Common myeloid progenitor, CD34-positive (primary cell): ENCODE data around the gene BHLHE41.
A peak's percentile ranks its signal among the peaks of the same experiment; 100 is the strongest.

Experiments used
- CTCF ChIA-PET: fragments of 350-600 bp; sonication (Branson Sonifier 250); formaldehyde crosslinking; loops from one replicate; lab custom pipeline; 2021; ENCODE audit warnings: antibody characterized with exemption; lab: Charles Lee
- POLR2A ChIA-PET: fragments of 350-600 bp; sonication (Branson Sonifier 250); formaldehyde crosslinking; loops from one replicate; lab custom pipeline; 2021; ENCODE audit warnings: antibody characterized with exemption; lab: Charles Lee
- DNase-seq, 3 donors: peaks; one replicate each; pipeline versions ENCODE4 v3.0.0 to v3.0.0-alpha.2; 2013
- H3K27ac ChIP-seq, 2 experiments: 1 replicate in 1 of 2; 2 replicates in 1 of 2; pipeline ENCODE4 v1.7.0; 2013; ENCODE audit warnings: inconsistent platforms in 2 of 2, low read length in 2 of 2, mild to moderate bottlenecking in 2 of 2, low read depth in 1 of 2, moderate library complexity in 1 of 2; ENCODE audit not compliant: severe bottlenecking in 2 of 2, insufficient read depth in 1 of 2, poor library complexity in 1 of 2
- H3K27me3 ChIP-seq, 5 experiments: replicated peaks in 2 of 5; 1 replicate in 3 of 5; 2 replicates in 2 of 5; pipeline versions ENCODE4 v1.6.1 to v1.7.0; 2013; ENCODE audit warnings: low read length in 4 of 5, mild to moderate bottlenecking in 2 of 5, moderate library complexity in 2 of 5, inconsistent platforms in 1 of 5; ENCODE audit not compliant: insufficient read depth in 5 of 5, control insufficient read depth in 4 of 5
- H3K36me3 ChIP-seq, 4 experiments: 1 replicate in 2 of 4; 2 replicates in 2 of 4; pipeline versions ENCODE4 v1.6.1 to v1.7.0; 2013; ENCODE audit warnings: low read length in 3 of 4, control low read depth in 1 of 4, mild to moderate bottlenecking in 1 of 4; ENCODE audit not compliant: control insufficient read depth in 4 of 4, insufficient read depth in 4 of 4
- H3K4me1 ChIP-seq, 4 experiments: 1 replicate in 3 of 4; 2 replicates in 1 of 4; pipeline versions ENCODE4 v1.6.1 to v1.7.1; 2013; ENCODE audit warnings: low read length in 3 of 4, mild to moderate bottlenecking in 3 of 4, control low read depth in 1 of 4, inconsistent platforms in 1 of 4, moderate library complexity in 1 of 4; ENCODE audit not compliant: control insufficient read depth in 4 of 4, insufficient read depth in 4 of 4; ENCODE audit errors: control extremely low read depth in 1 of 4
- H3K4me3 ChIP-seq, 7 experiments: 1 replicate in 4 of 7; 2 replicates in 3 of 7; pipeline versions ENCODE4 v1.5.1 to v1.7.0; 2013; ENCODE audit warnings: mild to moderate bottlenecking in 7 of 7, low read length in 6 of 7, moderate library complexity in 6 of 7, inconsistent platforms in 2 of 7, low read depth in 2 of 7, control low read depth in 1 of 7; ENCODE audit not compliant: insufficient read depth in 4 of 7, control insufficient read depth in 1 of 7; ENCODE audit errors: extremely low read depth in 1 of 7
- H3K9me3 ChIP-seq, 5 experiments: 1 replicate in 4 of 5; 2 replicates in 1 of 5; pipeline versions ENCODE4 v1.6.1 to v1.7.1; 2013; ENCODE audit warnings: low read length in 4 of 5, mild to moderate bottlenecking in 2 of 5, inconsistent platforms in 1 of 5, low read depth in 1 of 5, moderate library complexity in 1 of 5; ENCODE audit not compliant: control insufficient read depth in 4 of 5, insufficient read depth in 2 of 5; ENCODE audit errors: control extremely low read depth in 1 of 5
- WGBS: methylation state at CpG from one replicate; pipeline ENCODE4 v1.1.5; 2013; ENCODE audit not compliant: insufficient coverage; 5-methylcytosine and 5-hydroxymethylcytosine counted together

BHLHE41 gene

GRCh38 chr12:26126340-26127284 lies 1.8 kb upstream of the BHLHE41 start:
- peak in 2 of 3 donors; percentile 74 to 84 for DNase-seq
- H3K4me3 ChIP-seq, result peak overlapping the region; percentile 37 to 81 (median 73)
- H3K27me3 ChIP-seq, result peaks cover 18 to 64% (median 22%) of the 10 kb centered on the region in 5 experiments
- no peak overlapping the region for H3K27ac ChIP-seq
- no peaks in the 10 kb centered on the region for H3K36me3 ChIP-seq
- ChIA-PET CTCF (interaction anchor here (1.0 to 2.3 kb wide), 4 partner anchors 7 to 432 kb away, joined by 3 to 7 read pairs (median 4); no protein-coding TSS in a partner anchor), POLR2A (no interaction called here)
- no peaks in the 10 kb centered on the region for H3K9me3 ChIP-seq
- peaks cover 10 to 54% (median 43%) of the 10 kb centered on the region in 4 experiments for H3K4me1 ChIP-seq
- 3% methylated on average over 53 of the region's 60 CpGs for WGBS

- H3K27me3 ChIP-seq, result peaks cover 19 to 70% (median 24%) of the 10 kb centered on the region in 5 experiments
- H3K36me3 ChIP-seq, result no peaks in the 10 kb centered on the region
- H3K9me3 ChIP-seq, result no peaks in the 10 kb centered on the region
- peak overlapping the region; percentile 37 to 81 (median 73) for H3K4me3 ChIP-seq
- WGBS, result under 1% methylated on average over 41 of the region's 66 CpGs
- peak in 2 of 3 donors; percentile 77 to 81 for DNase-seq
- CTCF ChIA-PET, result no interaction called here
- POLR2A ChIA-PET, result no interaction called here
- H3K27ac ChIP-seq, result no peak overlapping the region
- peaks cover 8 to 48% (median 43%) of the 10 kb centered on the region in 4 experiments for H3K4me1 ChIP-seq
Observed at GRCh38 chr12:26125400-26126339, 833 bp upstream of the BHLHE41 start.

DNA sequence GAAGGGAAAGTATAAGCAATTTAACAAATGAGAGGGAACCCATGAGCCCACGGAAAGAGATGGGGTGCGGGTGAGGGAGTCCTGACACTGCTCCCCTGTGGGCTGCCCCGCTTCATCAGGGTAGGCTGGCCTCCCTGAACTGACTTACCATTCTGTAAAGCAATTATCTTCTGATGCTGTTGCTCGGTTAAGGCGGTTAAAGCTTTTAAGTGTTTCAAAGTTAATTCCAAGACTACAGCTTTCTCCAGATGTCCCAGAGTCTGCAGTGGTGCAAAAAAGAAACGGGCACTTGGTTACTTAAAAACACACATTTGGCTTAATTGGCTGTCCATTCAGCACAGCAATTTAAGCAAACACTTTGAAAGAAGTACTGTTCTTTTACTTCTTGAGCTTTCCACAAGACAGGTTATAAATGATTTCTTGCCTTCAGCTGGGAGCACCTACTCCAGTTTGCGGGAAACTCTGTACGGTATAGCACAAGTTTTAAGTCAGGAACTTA lies 1.3 kb downstream of the BHLHE41 start:
- POLR2A ChIA-PET, result no interaction called here
- peaks cover 19 to 65% (median 27%) of the 10 kb centered on the region in 5 experiments for H3K27me3 ChIP-seq
- no peak overlapping the region for H3K27ac ChIP-seq
- 15% methylated on average over 6 of the region's 8 CpGs for WGBS
- DNase-seq, result peak in 2 of 3 donors; percentile 28 to 43
- CTCF ChIA-PET, result interaction anchor here (0.7 to 1.7 kb wide), 8 partner anchors 8 to 666 kb away, joined by 3 to 7 read pairs (median 4); no protein-coding TSS in a partner anchor
- H3K4me1 ChIP-seq, result peaks cover 8 to 45% (median 42%) of the 10 kb centered on the region in 4 experiments
- H3K4me3 ChIP-seq, result peak overlapping the region in 6 of 7 experiments; percentile 53 to 78 (median 68)
- no peaks in the 10 kb centered on the region for H3K9me3 ChIP-seq
- H3K36me3 ChIP-seq, result no peaks in the 10 kb centered on the region

GRCh38 chr12:26122681-26123481 lies 2.0 kb downstream of the BHLHE41 start:
- peaks cover 8 to 45% (median 42%) of the 10 kb centered on the region in 4 experiments for H3K4me1 ChIP-seq
- CTCF ChIA-PET, result interaction anchor here (0.9 to 1.9 kb wide), 10 partner anchors 9 to 667 kb away, joined by 3 to 7 read pairs (median 4); partner anchors contain the start of gene SSPN
- peak in 2 of 3 donors; percentile 63 to 71 for DNase-seq
- POLR2A ChIA-PET, result interaction anchor here (0.7 kb wide), 1 partner anchor 149 kb away, joined by 4 read pairs; no protein-coding TSS in a partner anchor
- peaks cover 15 to 59% (median 25%) of the 10 kb centered on the region in 5 experiments for H3K27me3 ChIP-seq
- peak overlapping the region; percentile 40 to 78 (median 68) for H3K4me3 ChIP-seq
- H3K9me3 ChIP-seq, result no peaks in the 10 kb centered on the region
- H3K27ac ChIP-seq, result no peak overlapping the region
- no peaks in the 10 kb centered on the region for H3K36me3 ChIP-seq
- WGBS, result under 1% methylated on average over 62 of the region's 69 CpGs

DNA sequence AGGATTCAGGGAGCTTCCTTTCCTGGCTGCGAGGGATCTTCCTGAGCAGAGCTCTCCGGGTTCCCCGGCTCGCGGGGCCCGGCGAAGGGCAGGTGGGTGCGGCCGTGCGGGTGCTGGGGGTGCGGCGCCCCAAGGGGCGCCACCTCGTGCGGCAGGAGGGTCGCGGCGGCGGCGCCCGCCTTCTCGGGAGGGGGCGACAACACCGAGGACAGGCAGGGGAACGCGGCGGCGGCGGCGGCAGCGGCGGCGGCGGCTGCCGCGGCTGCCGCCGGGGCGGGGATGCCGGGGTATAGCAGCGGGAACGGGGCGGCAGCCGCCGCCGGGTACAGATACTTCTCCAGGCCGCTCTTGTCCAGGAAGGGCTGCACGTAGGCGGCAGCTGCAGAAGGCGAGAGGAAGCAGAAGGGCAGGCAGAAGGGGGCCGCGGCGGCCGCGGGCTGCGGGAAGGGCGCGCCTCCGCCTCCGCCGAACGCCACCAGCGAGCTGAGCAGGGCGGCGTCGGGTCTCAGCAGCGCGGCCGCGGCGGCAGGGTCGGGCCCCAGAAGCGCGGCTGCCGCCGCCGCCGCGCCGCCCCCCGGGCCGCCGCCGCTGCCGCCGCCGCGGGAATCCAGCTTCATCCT lies 2.7 kb downstream of the BHLHE41 start:
- CTCF ChIA-PET, result interaction anchor here (0.9 to 3.5 kb wide), 11 partner anchors 8 to 492 kb away, joined by 3 to 18 read pairs (median 4); partner anchors contain the start of gene SSPN
- no peak overlapping the region for H3K27ac ChIP-seq
- H3K9me3 ChIP-seq, result no peaks in the 10 kb centered on the region
- DNase-seq, result peak; percentile 55 to 91 (median 87)
- H3K27me3 ChIP-seq, result peaks cover 12 to 52% (median 18%) of the 10 kb centered on the region in 5 experiments
- POLR2A ChIA-PET, result interaction anchor here (0.6 to 0.7 kb wide), 2 partner anchors 150 to 613 kb away, joined by 3 to 4 read pairs; no protein-coding TSS in a partner anchor
- H3K4me3 ChIP-seq, result peak overlapping the region; percentile 48 to 78 (median 68)
- H3K36me3 ChIP-seq, result no peaks in the 10 kb centered on the region
- WGBS, result 0% methylated on average over 81 of the region's 88 CpGs
- peaks cover 8 to 45% (median 42%) of the 10 kb centered on the region in 4 experiments for H3K4me1 ChIP-seq
